ENCODE measurements around the gene NUDT16.

DNA sequence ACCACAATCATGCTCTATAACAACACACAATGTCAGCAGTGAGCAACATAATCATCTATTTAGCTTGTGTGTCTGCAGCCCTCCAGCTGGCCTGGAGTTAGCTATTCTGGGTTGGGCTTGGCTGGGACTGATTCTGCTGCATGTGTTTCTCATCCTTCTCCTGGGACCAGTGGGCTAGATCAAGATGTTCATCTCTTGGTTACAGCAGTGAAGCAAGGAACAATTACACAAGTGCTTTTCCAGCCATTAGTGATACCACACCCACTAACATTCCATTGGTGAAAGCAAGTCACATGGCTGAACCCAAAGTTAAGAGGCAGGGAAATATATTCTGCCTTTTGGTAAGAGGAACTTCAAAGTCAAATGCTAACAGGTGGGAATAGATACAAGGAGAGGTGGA is 14.6 kb downstream of the NUDT16 start:
- TF ChIP-seq, protein P1, sequence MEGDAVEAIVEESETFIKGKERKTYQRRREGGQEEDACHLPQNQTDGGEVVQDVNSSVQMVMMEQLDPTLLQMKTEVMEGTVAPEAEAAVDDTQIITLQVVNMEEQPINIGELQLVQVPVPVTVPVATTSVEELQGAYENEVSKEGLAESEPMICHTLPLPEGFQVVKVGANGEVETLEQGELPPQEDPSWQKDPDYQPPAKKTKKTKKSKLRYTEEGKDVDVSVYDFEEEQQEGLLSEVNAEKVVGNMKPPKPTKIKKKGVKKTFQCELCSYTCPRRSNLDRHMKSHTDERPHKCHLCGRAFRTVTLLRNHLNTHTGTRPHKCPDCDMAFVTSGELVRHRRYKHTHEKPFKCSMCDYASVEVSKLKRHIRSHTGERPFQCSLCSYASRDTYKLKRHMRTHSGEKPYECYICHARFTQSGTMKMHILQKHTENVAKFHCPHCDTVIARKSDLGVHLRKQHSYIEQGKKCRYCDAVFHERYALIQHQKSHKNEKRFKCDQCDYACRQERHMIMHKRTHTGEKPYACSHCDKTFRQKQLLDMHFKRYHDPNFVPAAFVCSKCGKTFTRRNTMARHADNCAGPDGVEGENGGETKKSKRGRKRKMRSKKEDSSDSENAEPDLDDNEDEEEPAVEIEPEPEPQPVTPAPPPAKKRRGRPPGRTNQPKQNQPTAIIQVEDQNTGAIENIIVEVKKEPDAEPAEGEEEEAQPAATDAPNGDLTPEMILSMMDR (conservative IDR thresholded peaks at IDR 0.05 in 1 of 2, IDR thresholded peaks at IDR 0.05 in 1 of 2; ENCODE audit: low read depth in 1 of 2, low read length in 2 of 2): no peak
- TF ChIP-seq EZH2 (IDR thresholded peaks at IDR 0.05; ENCODE audit: low read length, missing control alignments): no peak

Measured in fibroblast of lung (primary cell).